NB4 (cell line): ENCODE results near the gene PLD5.

Source experiments
- MYC ChIP-seq: IDR thresholded peaks from 2 replicates; pipeline ENCODE4 v1.6.1; 2011; ENCODE audit warnings: low read depth, low read length
- POLR2A ChIP-seq: IDR thresholded peaks from 2 replicates; pipeline ENCODE4 v1.6.1; 2011; ENCODE audit warnings: mild to moderate bottlenecking; ENCODE audit not compliant: insufficient read length; ENCODE audit errors: extremely low read depth
- TF ChIP-seq, protein P1 (sequence below): IDR thresholded peaks from one replicate; pipeline ENCODE4 v1.5.1; 2012; ENCODE audit warnings: low read depth, low read length
- TF ChIP-seq, protein P2 (sequence below): IDR thresholded peaks from 2 replicates; pipeline ENCODE4 v1.6.1; 2011; ENCODE audit warnings: low read depth, low read length

DNA sequence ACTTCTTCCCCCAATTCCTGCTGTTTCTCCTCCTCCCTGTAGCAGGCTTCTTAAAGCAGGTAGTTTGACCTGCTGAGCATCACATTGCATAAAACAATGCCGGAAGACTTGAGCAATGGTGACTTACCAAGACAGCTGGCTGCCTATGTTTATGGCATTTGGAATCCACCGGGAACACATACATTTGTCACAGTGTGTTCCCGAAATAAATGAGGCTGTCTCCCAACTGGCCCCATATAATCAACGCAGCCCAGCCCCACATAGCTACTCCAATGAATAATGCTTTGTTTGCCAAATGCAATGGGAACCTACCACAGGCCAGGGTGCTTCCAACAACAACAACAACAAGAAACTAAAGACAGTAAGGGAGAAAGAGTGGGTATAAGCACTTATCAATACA is 339.5 kb downstream of the PLD5 start:
- TF ChIP-seq, protein P1, sequence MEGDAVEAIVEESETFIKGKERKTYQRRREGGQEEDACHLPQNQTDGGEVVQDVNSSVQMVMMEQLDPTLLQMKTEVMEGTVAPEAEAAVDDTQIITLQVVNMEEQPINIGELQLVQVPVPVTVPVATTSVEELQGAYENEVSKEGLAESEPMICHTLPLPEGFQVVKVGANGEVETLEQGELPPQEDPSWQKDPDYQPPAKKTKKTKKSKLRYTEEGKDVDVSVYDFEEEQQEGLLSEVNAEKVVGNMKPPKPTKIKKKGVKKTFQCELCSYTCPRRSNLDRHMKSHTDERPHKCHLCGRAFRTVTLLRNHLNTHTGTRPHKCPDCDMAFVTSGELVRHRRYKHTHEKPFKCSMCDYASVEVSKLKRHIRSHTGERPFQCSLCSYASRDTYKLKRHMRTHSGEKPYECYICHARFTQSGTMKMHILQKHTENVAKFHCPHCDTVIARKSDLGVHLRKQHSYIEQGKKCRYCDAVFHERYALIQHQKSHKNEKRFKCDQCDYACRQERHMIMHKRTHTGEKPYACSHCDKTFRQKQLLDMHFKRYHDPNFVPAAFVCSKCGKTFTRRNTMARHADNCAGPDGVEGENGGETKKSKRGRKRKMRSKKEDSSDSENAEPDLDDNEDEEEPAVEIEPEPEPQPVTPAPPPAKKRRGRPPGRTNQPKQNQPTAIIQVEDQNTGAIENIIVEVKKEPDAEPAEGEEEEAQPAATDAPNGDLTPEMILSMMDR: no peak
- TF ChIP-seq POLR2A (no peak), MYC (no peak)
- TF ChIP-seq, protein P2, sequence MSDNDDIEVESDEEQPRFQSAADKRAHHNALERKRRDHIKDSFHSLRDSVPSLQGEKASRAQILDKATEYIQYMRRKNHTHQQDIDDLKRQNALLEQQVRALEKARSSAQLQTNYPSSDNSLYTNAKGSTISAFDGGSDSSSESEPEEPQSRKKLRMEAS: no peak
